ENCODE data around the gene IMP3.

The IMP3 gene

DNA sequence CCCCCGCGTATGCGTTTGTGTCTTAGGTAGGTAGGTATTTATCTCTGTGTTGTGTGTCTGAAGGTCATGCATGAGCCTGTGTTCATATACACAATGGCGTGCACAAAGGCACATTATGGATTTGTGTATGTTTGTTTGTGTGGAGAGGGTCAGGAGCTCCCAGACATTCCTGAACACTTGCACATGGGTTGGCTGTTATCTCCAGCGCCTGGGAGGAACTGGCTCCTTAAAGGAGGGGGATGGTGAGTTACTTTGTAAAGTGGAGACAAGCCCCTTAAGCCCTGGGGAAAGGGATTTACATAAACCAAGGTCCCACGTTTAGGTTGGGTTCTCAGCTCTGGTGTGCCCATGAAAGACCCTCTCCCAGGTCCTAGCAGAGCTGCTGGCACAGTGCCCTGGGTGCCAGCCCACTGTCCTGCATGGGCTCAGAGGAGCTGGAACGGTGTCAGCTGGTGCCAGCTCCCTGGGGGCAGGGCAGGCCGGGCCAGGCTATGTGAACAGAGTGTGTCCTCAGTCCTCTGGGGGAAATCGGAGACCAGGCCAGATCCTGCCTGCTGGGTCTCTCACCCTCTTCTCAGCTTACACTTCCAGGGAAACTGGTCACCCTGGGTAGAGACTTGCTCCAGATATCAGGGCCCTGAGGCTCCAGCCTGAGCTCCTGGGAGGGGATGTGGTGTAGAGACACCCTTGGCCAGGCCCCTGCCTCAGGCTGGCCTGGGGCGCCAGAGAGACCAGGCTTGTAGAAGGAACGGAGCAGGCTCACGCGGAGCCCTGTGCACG is 32.8 kb upstream of the IMP3 start:
- no peak for DNase-seq (ENCODE audit: low read depth in 2 of 2)

DNA sequence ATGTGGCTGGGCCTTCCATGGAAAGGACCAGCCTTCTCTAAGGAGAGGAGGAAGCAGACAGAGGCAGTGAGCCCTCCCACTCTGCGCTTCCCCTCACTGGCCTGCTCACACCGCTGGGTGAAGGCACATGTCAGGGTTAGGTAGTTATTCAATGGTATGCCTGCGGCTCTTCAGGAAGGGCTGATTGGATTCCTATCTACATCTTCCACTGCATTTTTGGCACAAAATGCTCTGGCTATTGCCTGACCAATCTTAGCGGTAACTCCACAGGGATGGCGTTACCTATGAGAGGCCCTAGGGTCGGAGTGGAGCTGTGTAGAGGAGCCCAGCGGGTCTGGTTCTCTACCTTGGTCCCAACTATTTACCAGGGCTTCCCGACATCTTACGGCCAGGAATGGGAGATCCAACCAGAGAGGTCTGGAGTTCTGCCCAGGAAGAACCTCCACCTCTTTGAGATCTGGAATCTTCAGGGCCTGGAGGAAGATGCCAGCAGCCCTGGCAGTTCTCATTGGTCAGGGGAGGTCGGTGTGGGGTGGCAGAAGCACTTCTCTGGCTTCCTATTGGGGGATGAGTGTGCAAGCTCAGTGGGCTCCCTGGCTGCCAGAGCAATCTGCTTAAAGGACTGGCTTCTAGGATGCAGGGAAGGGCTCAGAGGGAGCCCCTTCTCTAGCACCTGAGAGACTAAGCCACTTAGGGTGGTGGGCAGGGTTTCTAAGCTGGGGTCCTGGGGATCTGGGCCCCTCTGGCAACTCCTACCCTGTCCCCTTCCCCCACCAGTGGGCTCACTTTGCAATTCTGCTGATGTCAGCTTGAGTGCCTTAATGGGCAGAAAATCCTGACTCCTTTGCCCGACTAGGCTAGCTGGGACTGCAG is 31.9 kb upstream of the IMP3 start:
- no peak for DNase-seq (ENCODE audit: low read depth in 2 of 2)

DNA sequence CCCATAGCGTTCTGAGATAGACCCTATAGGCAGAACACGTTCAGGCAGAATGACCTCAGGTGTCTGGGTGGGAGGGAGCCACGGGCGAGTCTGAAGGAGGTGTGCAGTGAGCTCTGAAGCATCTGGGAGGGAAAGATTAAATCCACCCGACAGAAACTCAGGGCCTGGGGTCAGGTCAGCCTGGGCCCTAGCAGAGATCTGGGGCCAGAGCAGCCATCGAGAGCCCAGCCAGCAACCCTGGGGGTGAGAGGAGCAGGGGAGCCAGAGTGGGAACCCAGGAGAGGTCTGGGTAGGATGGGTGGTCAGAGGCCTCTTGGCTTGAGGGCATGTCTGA is 29.8 kb upstream of the IMP3 start:
- no peak for DNase-seq (ENCODE audit: low read depth in 2 of 2)

DNA sequence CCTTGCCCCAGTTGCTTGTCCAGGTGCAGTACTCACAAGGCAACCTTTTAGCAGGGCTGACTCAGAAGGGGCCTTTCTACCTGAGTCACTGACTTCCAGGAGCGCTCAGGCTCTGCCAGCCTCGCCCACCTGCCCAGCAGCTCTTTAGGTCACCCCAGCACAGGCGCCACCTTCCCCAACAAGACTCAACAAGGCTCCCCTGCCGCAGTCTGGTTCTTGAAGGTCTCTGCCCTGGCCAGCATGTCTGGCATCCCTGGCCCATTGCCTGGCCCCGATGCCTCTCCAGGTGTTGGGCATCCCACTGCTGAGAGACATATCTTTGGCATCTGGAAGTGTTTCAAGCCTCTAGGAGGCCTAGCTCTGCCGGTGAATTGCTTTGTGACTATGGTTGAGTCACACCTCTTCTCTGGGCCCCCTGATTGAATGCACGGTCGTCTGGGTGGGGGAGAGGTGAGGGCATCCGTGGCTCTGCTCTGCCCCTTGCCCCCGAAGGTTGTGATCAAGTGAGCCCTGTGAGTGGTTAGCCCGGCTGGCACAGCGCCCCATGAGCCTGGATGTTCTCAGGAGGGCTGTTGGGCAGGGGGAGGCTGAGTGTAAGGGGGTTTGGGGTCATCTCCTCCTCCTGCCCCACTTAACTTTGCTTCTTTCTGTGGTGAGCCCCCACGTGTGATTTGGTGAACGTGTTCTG is 29.3 kb upstream of the IMP3 start:
- no peak for DNase-seq (ENCODE audit: low read depth in 2 of 2)

DNA sequence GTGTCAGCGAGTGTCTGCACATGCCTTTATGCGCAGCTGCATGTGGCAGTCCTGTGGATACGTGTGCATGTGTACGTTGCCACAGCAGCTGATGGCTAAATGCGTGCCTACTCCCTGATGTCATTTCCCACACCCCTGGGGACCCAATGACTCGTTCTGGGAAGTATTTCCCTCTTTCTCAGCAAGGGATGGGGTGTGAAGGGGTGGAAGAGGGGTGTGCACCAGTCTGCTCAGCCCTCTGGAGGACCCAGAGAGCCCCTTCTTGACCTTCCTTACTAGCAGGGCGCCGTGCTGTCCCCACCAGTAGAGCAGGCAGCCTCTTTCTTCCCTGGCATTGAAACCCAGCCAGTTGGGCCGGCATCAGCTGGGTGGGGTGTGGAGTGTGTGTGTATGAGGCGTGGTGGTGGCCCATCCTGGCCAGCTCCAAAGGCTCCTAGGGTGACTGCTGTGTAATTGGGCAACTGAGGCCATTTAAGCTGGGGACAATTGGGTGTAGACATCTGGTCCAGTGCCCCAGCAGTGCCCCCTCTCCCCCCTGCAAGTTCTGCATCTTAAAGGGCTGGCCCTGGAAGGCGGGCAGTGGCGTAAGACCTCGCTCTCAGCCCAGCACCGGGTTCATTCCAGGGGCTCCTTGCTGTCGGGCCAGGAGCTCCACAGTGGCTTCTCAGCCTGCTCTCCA is 26.9 kb upstream of the IMP3 start:
- DNase-seq (ENCODE audit: low read depth in 2 of 2): no peak

DNA sequence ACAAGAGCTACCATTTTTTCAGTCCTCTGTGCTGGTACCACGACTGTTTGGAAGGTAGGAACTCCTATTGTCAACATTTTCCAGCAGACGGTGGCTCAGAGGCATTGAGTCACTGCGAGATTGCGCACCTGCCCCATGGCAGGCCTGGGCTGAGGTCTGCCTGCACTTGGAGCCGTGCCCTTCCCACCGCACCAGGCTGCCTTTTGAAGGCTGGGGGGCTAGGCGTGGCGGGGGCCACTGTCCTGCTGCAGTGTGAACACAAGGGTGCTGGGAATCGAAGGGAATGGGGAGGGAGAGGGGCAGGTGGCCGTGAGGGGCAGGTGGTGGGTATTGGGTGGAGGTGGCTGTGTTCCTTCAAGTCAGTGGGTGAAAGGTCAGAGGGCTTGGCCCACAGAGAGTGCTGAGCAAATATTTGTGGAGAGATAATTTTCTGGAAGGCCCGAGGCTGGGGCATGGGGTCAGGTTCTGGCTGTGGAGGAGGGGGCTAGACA is 24.0 kb upstream of the IMP3 start:
- DNase-seq (ENCODE audit: low read depth in 2 of 2): no peak

DNA sequence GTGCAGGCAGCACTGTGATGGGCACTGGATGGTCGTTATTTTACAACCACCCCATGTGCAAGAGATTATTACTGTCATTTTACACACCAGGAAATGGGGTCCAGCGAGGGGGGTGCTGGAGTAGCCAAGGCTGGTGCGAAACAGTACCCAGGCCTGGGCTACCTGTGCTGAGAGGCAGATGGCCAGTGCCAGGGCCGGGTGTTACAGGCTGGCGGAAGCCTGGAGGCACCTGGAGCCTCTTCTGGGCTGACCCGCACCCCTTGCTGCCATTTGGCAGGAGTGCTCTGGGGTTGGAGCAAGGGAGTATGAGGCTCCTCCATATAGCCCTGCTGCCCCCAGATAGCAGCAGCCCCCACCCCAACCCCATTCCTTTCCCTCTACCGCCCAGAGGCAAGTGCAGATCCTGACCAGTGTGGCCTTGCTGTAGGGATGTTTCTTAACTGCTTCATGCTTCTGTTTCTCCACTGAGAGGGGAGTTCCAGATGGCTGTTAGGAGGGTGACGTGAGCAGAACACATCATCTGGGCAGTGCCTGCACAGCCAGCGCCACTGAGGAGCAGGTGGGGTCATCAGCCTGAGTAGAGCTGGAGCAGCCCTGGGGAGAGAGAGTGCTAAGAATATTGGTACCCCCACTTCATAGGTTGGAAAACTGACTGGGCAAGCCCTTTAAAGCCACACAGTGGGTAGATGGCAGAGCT is 22.9 kb upstream of the IMP3 start:
- no peak for DNase-seq (ENCODE audit: low read depth in 2 of 2)

DNA sequence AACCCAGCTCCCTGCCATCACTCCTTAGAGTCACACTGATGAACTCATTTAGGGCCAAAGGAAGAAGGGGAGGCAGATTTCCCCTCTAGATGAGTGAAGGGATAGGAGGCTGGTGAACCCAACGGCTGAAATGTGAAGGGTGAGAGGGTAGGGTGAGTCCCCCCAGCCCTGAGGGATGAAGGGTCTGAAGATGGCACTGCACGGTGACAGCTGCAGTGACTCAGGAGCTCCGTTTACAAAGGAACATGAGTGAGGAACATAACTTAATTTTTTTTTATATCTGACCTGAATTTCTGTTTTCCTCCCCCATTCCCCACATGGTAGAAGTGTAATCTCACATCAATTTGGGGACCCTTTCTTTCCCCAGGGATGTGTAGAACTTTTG is 21.7 kb upstream of the IMP3 start:
- no peak for DNase-seq (ENCODE audit: low read depth in 2 of 2)

DNA sequence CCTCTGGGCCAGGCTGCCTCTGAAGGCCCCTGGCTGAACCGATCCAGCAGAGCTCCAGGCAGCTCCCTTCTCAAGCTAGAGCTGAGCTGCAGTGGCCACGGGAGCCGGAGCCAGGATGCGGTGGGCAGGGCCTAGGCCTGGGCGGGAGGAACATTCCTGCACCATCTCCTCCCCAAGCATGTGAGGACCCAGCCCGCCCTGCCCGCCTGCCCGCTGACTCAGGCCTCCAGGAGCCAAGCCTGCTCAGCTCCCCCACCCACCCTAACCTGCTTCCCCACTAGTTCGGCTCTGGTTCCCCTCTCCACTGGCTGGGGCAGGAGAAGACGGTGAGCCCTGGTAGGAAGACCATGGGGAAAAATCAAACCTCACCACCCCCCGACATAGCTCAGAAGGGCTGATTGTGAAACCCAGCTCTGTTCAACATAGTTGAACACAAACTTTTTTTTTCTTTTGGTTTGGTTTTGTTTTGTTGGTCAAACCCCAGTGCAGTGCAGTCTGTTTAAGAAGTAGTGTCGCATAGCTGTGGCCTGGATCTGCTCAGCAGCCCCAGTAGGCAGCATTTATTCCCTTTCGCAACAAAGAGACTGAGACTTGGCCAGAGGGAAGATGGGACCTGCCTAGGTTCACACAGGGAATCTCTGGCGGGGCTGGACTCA is 21.2 kb upstream of the IMP3 start:
- no peak for DNase-seq (ENCODE audit: low read depth in 2 of 2)

DNA sequence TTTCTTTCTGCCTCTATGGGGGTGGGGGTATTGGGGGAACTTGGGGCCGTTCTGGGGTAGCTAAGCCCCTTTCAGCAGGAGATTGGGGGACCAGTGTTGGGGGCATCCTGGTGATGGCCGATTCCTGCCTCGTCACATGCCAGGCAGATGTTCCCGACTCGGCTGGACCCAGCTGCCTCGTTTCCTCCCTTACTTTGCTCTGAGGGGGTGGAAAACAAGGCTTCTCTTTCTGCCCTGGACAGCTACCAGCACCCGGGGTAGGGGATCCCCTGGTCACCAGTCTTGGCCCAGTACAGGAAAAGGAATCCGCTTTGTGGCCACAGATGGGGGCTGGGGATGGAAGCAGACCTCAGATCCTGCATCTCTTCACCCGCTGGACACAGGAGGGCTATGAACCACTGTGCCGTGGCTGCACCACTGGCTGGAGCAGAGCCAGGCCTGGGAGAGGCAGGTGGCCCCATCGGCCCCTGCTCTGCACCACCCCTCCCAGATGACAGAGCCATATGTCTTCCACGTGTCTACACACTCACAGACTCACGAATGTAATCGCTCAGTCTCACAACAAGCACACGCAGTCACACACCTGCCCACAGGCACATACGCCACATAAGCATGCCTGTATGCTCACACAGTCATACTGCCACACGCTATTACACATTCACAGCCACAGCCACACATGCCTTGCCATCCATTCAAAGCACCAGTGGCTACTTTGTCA is 20.1 kb upstream of the IMP3 start:
- no peak for DNase-seq (ENCODE audit: low read depth in 2 of 2)

DNA sequence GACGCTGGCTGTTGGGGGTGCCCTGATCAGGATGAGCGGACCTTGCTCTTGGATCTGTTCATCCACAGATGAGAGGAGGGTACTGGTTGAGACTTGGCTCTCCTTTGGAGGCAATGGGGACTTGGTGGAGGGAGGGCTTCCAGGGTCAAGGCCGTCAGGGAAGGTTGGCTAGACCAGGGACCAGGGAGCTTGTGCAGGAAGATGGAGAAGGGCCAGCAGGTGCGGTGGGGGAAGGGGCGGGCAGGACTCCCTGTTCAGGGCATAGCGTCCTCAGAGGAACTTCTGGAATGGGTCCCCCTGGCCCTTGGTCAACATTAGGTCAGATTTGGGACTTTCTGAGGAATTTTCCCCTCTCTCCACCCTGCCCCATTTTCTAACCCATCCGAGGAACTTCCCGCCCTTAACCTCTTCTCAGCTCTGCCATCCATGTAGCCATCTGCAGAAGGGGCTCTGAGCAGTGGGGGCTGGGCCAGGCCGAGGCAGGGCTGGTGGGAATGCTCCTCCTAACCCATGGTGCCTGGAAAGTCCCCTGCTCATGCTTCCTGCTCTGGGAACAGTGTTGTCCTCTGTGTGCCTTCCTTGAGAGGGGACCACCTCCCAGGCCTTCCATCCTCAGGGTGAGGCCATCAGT is 19.2 kb upstream of the IMP3 start:
- no peak for DNase-seq (ENCODE audit: low read depth in 2 of 2)

DNA sequence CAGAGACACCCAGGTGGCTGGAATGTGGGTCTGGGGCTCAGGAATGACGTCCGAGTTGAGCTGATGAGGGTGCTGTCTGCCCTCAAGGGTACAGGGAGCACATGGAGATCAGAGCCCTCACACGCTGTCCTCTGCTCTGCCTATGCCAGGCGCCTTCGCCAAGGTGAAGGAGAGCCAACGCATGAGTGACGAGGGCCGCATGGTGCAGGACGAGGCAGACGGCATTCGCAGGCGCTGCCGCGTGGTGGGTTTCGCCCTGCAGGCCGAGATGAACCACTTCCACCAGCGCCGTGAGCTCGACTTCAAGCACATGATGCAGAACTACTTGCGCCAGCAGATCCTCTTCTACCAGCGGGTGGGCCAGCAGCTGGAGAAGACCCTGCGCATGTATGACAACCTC is 16.8 kb upstream of the IMP3 start:
- no peak for DNase-seq (ENCODE audit: low read depth in 2 of 2)

DNA sequence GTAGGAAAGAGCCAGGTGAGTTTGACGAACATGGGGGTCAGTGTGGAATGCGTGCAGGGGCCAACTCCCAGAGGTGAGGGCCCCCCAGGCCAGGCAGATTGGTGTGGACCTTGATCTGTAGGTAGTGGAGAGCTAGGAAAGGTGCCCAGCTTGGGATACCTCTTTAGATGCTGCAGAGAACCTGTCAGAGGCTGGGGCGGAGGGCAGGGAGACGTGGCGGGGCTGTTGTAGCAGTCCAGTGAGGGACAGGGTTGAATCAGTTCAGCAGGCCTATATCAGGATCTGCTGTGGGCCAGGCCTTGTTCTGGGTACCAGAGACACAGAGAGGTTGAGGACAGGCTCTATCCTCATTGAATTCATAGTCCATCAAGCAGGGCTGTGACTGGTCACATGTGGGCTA is 16.3 kb upstream of the IMP3 start:
- DNase-seq (ENCODE audit: low read depth in 2 of 2): no peak

DNA sequence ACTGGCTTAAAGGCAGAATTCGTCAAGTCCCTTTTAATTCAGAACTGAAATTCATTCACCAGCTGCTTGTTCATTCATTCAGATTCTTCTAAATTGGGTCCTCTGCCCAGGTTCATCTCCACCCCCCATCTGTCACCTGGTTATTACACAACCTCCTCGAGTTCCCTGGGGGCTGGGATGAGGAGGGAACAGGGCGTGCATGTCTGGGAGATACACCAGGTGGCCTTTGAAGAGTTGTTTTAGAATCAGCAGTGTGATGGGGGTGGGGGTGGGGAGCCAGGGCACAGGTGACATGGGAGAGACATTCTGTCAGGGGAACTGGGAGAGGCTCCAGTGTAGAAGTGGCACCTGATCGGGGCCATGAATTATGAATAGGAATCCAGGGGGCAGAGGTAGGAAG is 15.9 kb upstream of the IMP3 start:
- no peak for DNase-seq (ENCODE audit: low read depth in 2 of 2)

DNA sequence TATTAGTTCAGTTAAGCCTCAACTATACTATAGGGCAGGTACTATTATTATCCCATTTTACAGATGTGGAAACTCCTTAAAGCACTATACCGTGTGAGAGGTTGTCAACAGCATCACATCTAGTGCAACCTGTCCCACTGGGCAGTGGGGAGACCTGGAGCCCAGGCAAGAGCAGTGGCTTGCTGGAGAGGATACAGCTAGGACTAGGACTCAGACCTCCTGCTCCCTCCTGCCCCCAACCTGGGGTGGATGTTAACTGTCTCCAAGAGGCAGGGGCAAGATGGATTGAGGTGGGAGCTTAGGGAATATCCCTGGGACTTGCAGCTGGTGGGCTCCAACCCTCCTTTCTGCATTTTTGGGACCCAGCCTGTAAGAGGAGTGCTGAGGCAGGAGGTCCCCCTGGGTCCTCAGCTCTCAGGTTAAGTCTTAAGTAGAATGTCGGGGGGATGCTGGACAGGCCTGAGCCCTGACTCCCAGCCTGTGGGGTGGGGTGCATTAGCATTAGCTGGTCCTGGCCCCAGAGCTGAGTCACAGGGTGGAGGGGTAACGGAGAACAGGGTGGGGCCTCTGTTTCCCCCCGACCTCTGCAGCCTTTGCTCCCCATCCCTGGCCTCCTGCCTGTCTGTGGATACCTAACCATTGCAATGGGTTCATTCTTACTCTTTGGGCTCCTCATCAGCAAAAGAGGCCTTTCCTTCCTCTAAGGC is 14.3 kb upstream of the IMP3 start:
- no peak for DNase-seq (ENCODE audit: low read depth in 2 of 2)

DNA sequence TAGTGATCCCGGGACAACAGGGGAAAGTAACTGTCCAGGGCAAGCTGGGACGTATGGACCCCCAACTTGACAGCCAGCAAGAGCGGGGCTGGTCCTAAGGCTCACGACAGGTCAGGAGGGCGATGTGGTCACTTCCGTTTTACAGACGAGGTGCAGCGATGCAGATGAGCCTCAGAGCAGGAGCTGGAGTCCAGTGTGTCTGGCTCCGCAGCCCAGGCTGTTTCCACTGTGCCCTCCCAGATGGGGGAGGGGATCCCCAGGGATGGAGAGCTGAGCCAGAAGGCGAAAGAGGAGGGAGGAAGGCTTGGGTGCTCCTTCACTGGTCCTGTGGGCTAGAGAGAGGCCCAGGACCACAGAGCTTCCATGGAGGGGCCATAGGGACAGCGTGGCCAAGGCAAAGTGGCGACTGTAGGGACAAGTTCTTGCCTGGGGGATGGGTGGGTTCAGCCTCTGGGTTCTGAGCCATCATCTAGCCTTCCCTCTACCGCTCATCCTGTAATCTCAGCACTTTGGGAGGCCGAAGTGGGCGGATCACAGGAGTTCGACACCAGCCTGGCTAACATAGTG is 13.4 kb upstream of the IMP3 start:
- no peak for DNase-seq (ENCODE audit: low read depth in 2 of 2)

DNA sequence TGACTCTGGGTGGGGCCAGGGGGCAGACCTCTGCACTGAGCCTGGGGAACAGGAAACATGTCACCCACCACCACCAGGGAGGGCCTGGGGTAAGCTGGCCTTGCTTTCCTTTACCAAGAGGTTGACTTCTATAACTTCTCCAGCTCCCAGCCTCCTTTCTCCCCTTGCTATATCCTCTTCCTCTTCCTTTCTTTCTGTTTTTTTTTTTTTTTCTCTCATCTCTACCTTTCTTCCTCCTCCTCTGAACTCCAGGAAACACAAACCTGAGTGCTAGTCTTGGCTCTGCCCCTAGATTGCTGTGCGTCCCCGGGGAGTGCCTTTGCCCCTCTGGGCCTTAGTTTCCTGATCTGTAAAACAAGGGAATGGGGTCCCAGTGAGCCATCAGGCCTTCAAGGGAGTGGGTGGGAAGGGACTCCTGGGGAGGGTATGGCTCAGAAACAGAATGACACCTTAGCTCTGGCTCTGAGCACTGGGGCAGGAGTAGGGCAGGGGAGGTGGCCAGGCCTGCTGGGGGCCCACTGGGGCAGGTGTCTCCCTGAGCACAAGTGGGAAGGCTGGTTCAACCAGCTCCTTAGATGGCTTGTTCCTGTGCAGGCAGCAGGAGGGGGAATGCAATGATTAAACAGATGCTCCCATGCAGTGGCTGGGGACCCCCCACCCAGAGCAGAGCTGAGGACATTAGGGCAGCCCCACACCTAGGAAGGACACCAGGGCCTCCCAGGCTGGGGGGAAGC is 12.0 kb upstream of the IMP3 start:
- DNase-seq (ENCODE audit: low read depth in 2 of 2): no peak

Data from stimulated activated CD8-positive, alpha-beta memory T cell treated with anti-CD3 and anti-CD28 coated beads, Interleukin-15, amount 100 ng/mL, for 48 hours (primary cell).